Measurements from ENCODE around the gene NUAK2.

- TF ChIP-seq ZFP30 (CRISPR knock-in tag; IDR thresholded peaks at IDR 0.05), result no peak
- no peak for TF ChIP-seq SNAI2 (CRISPR knock-in tag; IDR thresholded peaks at IDR 0.05)
- no peak for TF ChIP-seq ZFP3 (CRISPR knock-in tag; IDR thresholded peaks at IDR 0.05)
- TF ChIP-seq ESRRG (CRISPR knock-in tag; IDR thresholded peaks at IDR 0.05), result no peak
- TF ChIP-seq TOX (CRISPR knock-in tag; IDR thresholded peaks at IDR 0.05; ENCODE audit: borderline replicate concordance), result no peak
- TF ChIP-seq ARNTL (CRISPR knock-in tag; IDR thresholded peaks at IDR 0.05; ENCODE audit: borderline replicate concordance, low read depth), result no peak
- TF ChIP-seq TCF4 (CRISPR knock-in tag; IDR thresholded peaks at IDR 0.05; ENCODE audit: borderline replicate concordance), result no peak
- TF ChIP-seq CREB5 (CRISPR knock-in tag; IDR thresholded peaks at IDR 0.05; ENCODE audit: low read depth), result no peak
- TF ChIP-seq GLIS3 (CRISPR knock-in tag; IDR thresholded peaks at IDR 0.05), result no peak
- no peak for TF ChIP-seq RARB (CRISPR knock-in tag; IDR thresholded peaks at IDR 0.05)
- no peak for TF ChIP-seq ZNF8 (CRISPR knock-in tag; IDR thresholded peaks at IDR 0.05)
These were observed 50.8 kb downstream of the NUAK2 start for GRCh38 chr1:205270764-205271163.

All from SK-N-SH treated with all-trans-retinoic acid at 6 μM for 48 hours (cell line).